GM06990 (cell line): ENCODE results near the gene LRRN2.

Experiments
- DNase-seq: peaks from one replicate; pipeline ENCODE4 v3.0.0-alpha.2; 2011; ENCODE audit not compliant: insufficient read length; ENCODE audit errors: extremely low read depth
- H3K27me3 ChIP-seq: replicated peaks from 2 replicates; pipeline ENCODE4 v1.6.0; 2011; ENCODE audit warnings: low read length; ENCODE audit not compliant: control insufficient read depth, insufficient read depth
- H3K36me3 ChIP-seq: 2 replicates; pipeline ENCODE4 v1.5.1; 2011; ENCODE audit warnings: low read length; ENCODE audit not compliant: control insufficient read depth, insufficient read depth
- H3K4me3 ChIP-seq: replicated peaks from 2 replicates; pipeline ENCODE4 v1.5.1; 2011; ENCODE audit warnings: low read depth, mild to moderate bottlenecking, control low read depth, low read length
- TF ChIP-seq, protein P1 (sequence below): IDR thresholded peaks from 2 replicates; pipeline ENCODE4 v1.5.1; 2011; ENCODE audit warnings: low read length, control low read depth, mild to moderate bottlenecking, inconsistent platforms; ENCODE audit not compliant: insufficient read depth, poor library complexity, severe bottlenecking

LRRN2 gene

DNA sequence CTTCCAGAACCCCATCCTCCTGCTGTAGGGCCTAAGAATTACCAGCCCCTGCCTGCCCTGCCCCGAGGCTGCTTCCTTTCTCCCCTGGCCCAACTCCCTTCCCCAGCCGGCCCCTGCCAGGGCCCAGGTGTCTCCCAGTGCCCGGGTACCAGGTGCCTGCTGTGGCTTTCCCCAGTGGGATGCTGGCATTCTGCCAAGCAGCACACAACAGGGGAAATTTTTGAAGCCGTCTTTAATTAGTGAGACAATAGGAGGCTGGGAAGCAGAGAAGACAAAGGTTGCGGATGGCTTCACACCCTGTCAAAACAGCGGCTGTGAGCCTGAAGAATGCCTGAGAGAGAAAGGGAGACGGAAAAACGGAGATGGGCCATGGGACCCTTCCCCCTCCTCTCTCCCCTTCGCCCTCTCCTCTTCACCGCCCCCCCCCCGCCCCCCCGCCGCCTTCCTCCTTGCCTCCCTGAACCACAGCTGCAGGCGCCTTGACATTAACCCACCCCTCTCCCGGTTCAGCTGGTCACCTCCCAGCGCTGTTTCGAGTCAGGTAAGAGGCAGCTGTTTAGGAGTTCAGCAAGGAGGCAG lies 33.6 kb downstream of the LRRN2 start:
- no peaks in the 10 kb centered on the region for H3K36me3 ChIP-seq
- H3K4me3 ChIP-seq, result no peak overlapping the region
- DNase-seq, result no peak
- TF ChIP-seq, protein P1, sequence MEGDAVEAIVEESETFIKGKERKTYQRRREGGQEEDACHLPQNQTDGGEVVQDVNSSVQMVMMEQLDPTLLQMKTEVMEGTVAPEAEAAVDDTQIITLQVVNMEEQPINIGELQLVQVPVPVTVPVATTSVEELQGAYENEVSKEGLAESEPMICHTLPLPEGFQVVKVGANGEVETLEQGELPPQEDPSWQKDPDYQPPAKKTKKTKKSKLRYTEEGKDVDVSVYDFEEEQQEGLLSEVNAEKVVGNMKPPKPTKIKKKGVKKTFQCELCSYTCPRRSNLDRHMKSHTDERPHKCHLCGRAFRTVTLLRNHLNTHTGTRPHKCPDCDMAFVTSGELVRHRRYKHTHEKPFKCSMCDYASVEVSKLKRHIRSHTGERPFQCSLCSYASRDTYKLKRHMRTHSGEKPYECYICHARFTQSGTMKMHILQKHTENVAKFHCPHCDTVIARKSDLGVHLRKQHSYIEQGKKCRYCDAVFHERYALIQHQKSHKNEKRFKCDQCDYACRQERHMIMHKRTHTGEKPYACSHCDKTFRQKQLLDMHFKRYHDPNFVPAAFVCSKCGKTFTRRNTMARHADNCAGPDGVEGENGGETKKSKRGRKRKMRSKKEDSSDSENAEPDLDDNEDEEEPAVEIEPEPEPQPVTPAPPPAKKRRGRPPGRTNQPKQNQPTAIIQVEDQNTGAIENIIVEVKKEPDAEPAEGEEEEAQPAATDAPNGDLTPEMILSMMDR, result no peak
- peaks cover 1% of the 10 kb centered on the region for H3K27me3 ChIP-seq

DNA sequence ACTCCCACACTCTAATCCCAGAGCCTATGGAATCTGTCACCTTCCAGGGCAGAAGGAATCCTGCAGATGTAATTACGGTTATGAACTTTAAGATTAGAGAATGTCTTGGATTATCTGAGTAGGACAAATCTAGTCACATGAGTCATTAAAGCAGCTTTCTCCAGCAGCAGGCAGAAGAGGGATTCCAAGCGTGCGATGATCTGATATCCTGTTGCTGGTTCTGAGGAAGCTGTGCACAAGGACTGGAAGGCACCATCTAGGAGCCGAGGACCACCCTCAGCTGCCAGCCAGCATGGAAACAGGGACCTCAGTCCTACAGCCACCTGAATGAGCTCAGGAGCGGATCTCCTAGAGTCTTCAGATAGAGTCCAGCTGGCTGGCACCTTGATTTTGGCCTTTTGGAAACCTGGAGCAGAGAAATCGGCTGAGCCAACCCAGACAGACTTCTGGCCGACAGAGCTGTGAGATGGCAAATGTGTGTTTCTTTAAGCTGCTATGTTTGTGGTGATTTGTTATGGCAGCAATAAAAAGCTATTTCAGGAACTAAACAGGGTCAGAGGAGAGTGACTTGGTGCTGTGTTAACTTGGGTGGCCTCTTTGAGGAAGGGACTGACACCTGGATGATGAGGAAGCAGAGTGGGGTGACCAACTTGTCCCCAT lies 34.5 kb downstream of the LRRN2 start:
- TF ChIP-seq, protein P1, result no peak
- H3K4me3 ChIP-seq, result no peak overlapping the region
- peaks cover 1% of the 10 kb centered on the region for H3K27me3 ChIP-seq
- no peak for DNase-seq
- no peaks in the 10 kb centered on the region for H3K36me3 ChIP-seq

DNA sequence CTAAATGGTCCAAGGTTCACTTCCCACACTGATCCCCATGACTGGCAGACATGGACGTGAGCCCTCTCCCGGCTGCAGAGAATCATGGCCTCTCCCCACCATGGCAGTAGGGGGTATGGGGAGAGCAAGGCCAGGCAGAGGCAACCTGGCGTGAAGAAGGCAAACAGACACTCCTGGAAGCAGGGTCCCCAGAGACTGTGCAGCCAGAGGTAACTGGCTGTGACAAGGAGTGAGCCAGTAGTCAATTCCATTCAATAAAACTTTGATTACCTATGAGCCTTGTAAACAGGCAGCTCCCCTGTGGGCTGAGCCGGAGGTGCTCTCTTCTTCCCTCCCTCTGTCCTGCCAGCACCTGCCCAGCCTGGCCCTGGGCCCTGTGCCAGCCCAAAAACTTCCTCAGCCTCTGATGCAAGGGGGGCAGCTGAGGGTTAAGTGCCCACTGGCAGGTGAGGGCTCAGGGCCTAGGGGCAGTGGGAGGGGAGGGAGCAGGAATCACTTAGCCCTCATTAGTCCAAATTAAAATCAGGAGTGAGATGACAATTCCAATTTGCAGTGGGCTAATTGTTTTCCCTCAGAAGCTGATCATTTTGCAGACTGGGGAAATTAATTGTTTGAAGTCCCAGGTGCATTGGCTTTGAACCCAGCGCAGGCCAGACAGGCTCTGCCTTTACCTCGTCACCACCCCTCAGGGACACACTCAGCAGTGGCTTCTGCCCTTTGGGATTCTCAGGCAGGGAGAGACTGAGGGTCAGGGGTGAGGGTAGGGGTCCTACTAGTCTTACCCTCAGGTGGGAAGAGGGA lies 35.6 kb downstream of the LRRN2 start:
- H3K4me3 ChIP-seq, result no peak overlapping the region
- peaks cover 4% of the 10 kb centered on the region for H3K27me3 ChIP-seq
- no peaks in the 10 kb centered on the region for H3K36me3 ChIP-seq
- TF ChIP-seq, protein P1, result no peak
- DNase-seq, result no peak

DNA sequence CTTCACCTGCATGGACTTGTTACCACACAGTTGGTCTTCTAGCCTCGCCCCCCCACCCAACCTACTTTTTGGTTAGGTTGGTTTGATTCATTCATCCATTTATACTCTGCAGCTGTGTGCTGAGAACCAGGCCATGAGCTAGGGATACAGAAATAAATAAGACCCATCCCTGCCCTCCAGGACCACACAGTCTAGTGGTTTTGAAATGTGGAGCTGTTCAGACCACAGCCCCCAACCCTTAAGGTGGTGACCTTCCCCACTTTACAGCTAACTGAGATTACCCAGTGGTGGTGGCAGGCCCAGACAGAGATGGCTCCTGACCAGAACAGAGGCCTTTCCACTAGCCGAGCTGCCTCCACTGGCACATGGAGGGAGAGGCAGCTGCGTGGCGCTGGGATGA lies 37.0 kb downstream of the LRRN2 start:
- DNase-seq, result no peak
- Histone ChIP-seq H3K4me3 (no peak overlapping the region), H3K27me3 (peaks cover 4% of the 10 kb centered on the region), H3K36me3 (no peaks in the 10 kb centered on the region)
- TF ChIP-seq, protein P1, result no peak

DNA sequence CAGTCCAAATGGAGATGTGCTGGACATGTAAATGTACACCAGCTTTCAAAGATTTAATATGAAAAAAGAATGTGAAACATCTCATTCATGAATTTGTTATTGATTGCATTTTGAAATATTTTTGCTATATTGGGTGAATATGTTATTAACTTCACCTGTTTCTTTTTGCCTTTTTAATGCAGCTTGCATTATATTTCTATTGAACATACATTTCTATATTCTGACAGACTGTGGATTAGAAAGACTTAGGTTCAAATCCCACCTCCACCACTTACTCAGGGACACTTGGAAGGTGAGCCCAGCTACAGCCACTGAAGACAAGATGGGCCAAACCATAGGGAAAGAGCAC lies 37.8 kb downstream of the LRRN2 start:
- no peak overlapping the region for H3K4me3 ChIP-seq
- no peak for DNase-seq
- TF ChIP-seq, protein P1, result no peak
- H3K27me3 ChIP-seq, result peaks cover 3% of the 10 kb centered on the region
- no peaks in the 10 kb centered on the region for H3K36me3 ChIP-seq
